ENCODE measurements around the gene IRAG1.
"Not testable (repeated sequence)": the region's sequence is repeated elsewhere in the genome, so short reads cannot be mapped to it uniquely, and the experiment has no call there.

Gene IRAG1

GRCh38 chr11:10708131-10708530 is 14.6 kb upstream of the IRAG1 start:
- no peak for DNase-seq (ENCODE audit: low spot score)

DNA sequence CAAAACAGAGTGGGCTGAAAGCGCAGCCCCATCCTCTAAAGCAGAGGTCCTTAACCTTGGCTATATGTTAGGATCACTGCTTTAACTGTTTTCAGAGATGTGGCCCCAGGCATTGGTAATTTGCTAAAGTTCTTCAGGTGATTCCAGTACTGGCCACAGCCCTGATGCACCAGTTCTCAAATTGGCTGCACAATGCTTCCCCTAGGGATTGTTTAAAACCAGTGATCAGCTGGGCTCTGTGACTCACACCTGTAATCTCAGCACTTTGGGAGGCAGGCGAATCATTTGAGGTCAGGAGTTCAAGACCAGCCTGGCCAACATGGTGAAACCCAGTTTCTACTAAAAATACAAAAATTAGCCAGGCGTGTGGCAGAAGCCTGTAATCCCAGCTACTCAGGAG is 8.4 kb upstream of the IRAG1 start:
- DNase-seq (ENCODE audit: low spot score): no peak

DNA sequence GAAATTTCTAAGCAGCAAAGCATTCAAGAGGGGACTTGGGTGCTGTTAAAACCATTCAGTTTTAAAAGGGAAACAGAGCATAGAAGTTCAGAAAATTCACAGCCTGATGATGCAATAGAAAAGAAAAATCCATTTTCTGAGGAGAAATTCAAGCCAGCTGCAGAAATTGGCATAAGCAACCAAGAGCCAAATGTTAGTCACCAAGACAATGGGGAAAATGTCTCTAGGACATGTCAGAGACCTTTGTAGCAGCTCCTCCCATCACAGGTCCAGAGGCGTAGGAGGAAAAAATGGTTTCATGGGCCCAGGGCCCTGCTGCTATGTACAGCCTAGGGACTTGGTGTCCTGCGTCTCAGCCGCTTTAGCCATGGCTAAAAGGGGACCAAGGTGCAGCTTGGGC is 5.5 kb upstream of the IRAG1 start:
- DNase-seq (ENCODE audit: low spot score): no peak

GRCh38 chr11:10697323-10697620 is 3.7 kb upstream of the IRAG1 start:
- no peak for DNase-seq (ENCODE audit: low spot score)

DNA sequence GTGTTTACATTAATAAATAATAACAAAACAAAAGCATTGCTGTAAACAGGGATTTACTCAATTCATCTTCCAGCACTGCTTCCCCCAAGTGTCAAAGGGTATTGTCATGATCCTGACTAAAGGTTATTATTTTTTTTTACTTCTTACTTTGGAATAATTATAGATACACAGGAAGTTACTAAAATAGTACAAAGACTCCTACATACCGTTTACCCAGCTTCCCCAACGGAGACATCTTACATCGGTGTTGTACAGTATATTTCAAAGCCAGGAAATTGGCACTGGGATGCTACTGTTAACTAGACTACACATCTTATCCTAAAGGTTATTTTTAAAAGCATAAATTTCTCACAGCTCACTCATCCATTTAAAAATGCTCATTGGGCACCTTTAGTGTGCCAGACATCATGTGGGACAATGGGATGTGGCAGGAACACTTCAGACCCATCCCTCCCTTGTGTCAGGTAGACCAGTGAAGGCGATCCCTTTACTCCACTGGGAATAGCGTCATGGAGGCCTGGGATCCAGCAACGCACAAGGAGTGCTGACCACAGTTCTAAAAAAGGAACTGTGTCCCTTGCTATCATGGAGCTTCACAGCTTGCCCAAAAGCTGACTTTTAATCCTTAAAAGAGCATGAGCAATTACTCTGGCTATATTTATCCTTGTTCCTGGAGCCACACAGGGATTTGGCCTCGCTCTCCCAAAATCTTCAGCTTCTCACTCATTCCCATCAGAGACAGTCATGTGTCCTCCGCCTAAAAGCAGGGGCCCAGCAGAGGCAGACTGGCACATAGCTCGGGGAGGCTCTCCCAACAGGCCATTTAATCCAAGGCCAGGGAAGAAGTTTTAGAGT is 3.1 kb upstream of the IRAG1 start:
- no peak for DNase-seq (ENCODE audit: low spot score)

DNA sequence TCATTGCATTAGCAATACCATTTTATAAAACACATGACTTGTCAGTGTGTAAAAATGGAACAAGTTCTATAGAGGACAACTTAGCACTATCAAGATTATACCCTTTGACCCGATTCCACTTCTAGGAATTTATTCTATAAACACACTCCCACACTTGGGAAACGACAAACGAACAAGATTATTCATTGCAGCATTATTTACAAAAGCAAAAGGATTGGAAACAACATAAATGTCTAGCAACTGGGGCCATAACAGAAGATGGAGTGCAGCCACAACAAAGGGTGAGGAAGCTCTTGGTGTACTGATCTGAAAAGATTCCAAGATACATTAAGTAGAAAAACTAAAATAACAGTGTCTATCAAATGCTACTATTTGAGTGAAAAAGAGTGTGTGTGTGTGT is 2.3 kb upstream of the IRAG1 start:
- DNase-seq (ENCODE audit: low spot score): no peak

GRCh38 chr11:10694486-10695239 is 1.1 kb upstream of the IRAG1 start:
- no peak for DNase-seq (ENCODE audit: low spot score)

GRCh38 chr11:10692531-10693115 is 932 bp downstream of the IRAG1 start:
- no peak for DNase-seq (ENCODE audit: low spot score)

GRCh38 chr11:10688401-10688800 is 5.2 kb downstream of the IRAG1 start:
- no peak for DNase-seq (ENCODE audit: low spot score)

- DNase-seq (ENCODE audit: low spot score): no peak
Observed at GRCh38 chr11:10686311-10686710, 7.2 kb downstream of the IRAG1 start.

DNA sequence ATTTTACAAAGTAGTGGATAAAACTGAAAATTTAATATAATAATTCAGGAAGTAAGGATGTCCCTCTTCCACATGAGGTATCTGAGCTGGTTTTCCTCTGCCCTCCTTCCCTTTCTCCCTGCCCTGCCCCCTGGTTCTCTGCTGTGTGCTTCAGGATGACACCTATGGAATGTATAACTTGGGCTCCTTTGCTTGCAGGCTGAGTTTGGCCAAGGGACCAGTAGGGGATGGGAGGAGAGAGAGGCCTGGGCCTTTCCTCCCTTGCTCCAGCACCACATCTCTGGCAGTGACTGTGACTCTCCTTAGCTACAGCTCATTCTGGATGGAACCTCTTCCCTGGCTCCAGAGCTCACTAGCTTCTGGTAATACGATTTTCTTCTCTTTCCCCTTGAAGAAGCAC is 10.1 kb downstream of the IRAG1 start:
- DNase-seq (ENCODE audit: low spot score): no peak

DNA sequence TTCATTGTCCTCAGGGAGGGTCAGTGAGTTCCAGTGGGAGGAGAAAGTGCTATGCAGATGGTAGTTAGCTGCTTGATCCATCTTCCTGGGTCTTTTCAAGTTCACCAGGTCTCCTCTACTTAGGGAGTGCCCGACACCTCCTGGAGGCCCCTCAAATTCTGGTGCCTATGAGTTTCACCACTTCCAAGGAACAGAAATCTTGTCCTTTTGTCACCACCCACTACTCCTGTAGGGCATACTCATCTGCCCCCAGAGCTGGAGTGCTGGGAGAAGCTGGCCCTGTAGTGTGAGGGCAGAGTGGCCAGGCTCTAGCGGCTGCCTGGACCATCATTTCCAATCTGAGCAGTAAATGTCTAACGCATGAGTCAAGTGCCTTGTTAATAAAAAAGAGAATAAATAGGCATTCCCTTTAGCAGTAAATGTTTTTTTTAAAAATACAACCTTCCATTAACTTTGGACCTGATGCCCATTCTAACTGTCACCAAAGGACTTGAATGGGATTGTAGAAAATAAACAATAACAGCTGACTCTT is 12.5 kb downstream of the IRAG1 start:
- DNase-seq (ENCODE audit: low spot score): no peak

GRCh38 chr11:10680279-10680678 is 13.3 kb downstream of the IRAG1 start:
- DNase-seq (ENCODE audit: low spot score): not testable (repeated sequence)

DNA sequence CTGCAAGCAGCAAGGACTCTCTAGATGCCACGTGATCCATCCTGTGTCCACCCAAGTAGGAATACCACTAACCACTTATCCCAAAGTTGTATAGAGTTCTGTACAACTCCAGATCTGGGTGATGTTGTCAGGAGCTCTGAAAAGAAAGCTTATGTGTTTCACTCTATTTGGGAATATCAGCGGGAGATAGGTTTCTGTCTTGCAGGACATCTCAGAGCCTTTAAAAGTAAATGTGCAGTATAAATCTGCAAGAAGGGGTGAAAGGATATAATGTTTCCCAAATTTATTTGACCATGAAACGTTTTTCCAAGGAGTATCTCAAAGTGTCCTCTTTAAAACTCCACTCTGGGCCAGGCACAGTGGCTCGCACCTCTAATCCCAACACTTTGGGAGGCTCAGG is 13.9 kb downstream of the IRAG1 start:
- no peak for DNase-seq (ENCODE audit: low spot score)

- DNase-seq (ENCODE audit: low spot score): no peak
Observed at GRCh38 chr11:10678101-10678500, 15.5 kb downstream of the IRAG1 start.

DNA sequence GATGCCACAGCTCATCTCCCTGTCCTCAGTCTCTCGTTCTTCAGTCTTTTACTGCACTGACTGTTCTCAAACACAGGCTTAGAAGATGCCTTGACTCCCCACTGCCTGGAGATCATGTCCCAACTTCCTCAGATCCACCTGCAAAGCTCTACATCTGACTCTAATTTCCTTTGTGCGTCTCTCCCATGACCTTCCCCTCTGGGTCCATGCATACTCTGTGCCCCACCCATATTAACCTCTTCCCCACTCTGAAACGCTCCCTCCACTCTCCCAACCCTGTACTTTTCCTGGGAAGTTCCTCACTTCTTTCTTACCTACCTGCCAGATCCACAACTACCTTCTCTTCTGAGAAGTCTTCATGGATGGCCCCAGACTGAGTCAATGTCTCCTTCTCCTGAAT is 16.6 kb downstream of the IRAG1 start:
- DNase-seq (ENCODE audit: low spot score): no peak

- DNase-seq (ENCODE audit: low spot score): no peak
Observed at GRCh38 chr11:10674911-10675440, 18.6 kb downstream of the IRAG1 start.

DNA sequence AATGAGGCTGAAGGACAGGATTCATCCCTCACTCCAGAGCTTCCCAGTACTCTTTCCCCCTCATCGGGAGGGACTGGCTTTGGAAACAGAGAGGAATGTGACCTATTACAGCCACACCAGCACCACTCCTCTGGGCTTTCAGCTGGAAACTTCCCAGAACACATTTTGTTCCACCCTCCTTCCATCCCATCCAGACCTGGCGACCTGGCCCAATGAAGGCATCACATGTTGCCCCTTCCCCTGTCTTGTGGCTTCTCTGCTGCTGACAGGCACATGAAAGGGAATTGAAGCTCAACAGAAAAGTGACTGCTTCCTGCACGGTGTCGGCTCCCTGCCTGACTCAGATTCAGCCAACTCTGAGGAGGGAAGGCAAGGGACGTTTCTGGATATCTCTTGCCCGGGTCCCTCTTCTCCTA is 19.1 kb downstream of the IRAG1 start:
- no peak for DNase-seq (ENCODE audit: low spot score)

DNA sequence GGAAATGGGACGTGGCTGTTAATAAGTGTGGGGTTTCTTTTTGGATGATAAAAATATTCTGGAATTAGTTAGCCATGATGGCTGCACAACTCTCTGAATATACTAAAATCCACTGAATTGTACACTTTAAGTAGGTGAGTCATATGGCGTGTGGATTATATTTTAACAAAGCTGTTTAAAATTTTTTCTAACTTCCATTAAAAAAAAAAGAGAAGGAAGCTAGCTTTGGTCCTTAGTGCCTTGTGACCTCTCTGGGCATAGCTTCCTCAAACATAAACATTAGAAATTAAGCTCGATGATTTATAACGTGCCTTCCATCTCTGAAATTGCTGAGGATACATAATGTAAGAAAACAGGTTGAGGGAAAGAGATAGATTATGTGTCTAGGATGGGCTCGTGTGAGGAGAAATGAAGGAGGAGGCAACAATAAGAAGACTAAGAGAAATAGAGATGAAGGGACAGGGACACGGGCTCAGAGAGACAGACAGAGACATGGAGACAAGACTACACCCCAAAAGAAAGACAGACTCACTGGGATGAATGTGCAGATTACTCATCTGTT is 20.0 kb downstream of the IRAG1 start:
- no peak for DNase-seq (ENCODE audit: low spot score)

- no peak for DNase-seq (ENCODE audit: low spot score)
Observed at GRCh38 chr11:10670099-10670498, 23.5 kb downstream of the IRAG1 start.

DNA sequence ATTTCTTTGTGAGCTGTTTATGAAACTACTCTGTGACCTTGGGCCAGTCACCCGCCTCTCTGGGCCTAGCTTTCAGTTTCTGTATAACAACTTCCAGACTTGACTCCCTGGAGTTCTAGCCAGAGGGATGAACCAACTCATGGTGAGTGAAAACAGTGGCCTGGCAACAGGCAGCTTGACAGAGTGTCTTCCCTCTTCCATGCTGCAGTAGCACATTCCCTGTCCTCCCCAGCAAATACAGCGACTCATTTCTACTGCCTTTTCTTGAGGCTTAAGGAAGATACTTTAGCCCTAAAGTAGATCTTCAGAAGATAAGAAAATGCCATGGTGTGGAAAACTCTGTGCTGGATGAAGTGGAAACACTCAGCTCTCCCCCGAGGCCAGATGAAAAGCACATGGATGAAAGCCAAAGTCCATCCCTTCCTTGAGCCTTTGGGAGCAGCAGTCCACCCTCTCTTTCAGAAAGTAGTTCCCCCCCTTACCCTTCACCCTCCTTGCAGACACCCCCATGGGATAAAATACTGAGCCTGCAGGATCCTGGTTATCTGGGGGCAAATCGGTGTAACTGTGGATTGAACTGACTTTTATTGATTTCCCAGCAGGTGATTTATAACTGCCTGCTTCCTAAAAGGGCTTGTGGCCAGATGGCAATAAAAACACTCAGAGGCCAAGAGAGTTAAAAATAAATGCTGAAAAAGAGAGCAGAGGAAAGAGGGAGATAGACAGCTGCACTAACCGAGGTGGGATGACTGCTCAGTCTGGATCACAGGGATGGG is 24.1 kb downstream of the IRAG1 start:
- DNase-seq (ENCODE audit: low spot score): no peak

GRCh38 chr11:10667521-10667885 is 26.1 kb downstream of the IRAG1 start:
- no peak for DNase-seq (ENCODE audit: low spot score)

All from ecto neural progenitor cell (in vitro differentiated cells).